ENCODE data around the gene NCR3LG1.

DNA sequence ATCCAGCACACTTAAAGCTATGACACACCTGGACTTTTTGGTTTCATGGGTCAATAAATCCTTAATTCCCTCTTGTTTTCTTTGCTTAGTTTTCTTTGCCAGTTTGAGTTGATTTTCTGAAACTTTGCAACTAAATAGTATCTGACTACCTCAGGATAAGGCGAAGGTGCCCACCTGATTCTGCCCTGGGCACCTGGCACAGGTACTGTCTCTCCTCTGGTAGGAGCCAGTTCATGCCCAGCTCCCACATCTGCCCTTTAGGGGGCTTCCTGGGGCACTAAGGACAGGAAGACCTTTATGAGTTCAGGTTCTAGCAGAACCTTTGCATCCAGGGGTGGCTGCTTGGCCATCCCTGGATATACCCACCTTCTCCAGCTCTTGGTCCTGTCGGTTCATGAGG is 56.4 kb downstream of the NCR3LG1 start:
- TF ChIP-seq EZH2phosphoT487 (IDR thresholded peaks at IDR 0.05; ENCODE audit: insufficient read depth, low read depth) (no peak), EZH2 (IDR thresholded peaks at IDR 0.05; ENCODE audit: insufficient read depth, poor library complexity, severe bottlenecking) (no peak)

All from GM23248 (cell line).